ENCODE results near the gene GRID1.

- TF ChIP-seq EZH2 (IDR thresholded peaks at IDR 0.05; ENCODE audit: borderline replicate concordance, low read length) (no peak), CTCF (IDR thresholded peaks at IDR 0.05; ENCODE audit: low read length) (no peak)
Observed at GRCh38 chr10:86198271-86198670, 168.3 kb downstream of the GRID1 start.
